DLD1 (cell line): ENCODE results near the gene CNNM3.
"Not testable (repeated sequence)": the region's sequence is repeated elsewhere in the genome, so short reads cannot be mapped to it uniquely, and the experiment has no call there.

ENCODE experiments used
- in situ Hi-C: cut with HindIII; loops from 2 replicates; pipeline ENCODE4 v1.10.0; 2017; ENCODE audit warnings: low sequenced_read_pairs

The CNNM3 gene

DNA sequence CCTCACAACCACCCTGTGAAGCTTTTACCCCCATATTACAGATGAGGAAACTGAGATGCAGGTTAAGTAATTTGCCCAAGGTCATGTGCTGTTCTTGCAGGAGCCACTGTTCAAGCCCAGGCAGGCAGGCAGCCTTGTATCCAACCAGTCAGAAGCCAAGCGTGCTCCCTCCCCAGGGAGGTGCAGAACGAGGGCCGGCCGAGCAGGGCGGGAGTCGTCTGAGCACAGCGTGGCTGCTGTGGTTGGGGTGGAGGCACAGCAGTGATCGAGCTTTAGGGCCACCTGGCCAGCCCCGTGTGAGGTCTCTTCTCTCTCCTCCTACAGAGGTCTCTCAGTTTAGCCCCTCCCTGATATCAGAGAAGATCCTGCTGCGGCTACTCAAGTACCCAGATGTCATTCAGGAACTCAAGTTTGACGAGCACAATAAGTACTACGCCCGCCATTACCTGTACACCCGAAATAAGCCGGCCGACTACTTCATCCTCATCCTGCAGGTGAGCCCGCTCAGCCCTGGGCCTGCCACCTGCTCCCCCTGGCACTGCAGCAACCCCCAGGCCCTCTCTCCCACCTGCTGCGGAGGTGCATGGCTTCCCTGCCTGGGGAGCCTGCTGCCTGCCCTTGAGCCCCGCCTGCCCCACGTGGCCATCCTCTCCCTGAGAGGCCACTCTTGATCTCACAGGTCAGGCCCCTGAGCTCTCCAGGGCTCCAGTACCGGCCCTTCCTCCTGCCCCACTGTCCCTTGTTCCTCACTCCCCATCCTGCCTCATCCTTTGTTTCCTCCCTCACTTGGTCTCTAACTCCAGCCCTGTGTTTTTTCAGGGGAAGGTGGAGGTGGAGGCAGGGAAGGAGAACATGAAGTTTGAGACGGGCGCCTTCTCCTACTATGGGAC lies 17.1 kb upstream of the CNNM3 start:
- in situ Hi-C loops = no loop called here

DNA sequence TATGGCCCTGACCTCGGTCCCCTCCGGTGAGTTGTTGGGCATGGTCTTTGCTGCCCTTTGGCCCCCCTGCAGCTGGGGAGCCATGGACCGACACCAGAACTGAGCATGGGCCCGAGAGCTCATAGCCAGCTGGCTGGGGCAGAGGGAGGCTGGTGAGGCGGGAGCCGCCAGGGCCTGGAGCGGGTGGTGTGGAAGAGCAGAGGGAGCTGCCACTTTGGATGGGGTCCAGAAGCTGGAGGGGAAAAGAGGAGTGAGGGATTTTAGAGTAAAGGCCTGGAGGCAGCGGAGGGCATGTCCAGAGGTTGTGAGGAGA lies 16.5 kb upstream of the CNNM3 start:
- in situ Hi-C loops = no loop called here

DNA sequence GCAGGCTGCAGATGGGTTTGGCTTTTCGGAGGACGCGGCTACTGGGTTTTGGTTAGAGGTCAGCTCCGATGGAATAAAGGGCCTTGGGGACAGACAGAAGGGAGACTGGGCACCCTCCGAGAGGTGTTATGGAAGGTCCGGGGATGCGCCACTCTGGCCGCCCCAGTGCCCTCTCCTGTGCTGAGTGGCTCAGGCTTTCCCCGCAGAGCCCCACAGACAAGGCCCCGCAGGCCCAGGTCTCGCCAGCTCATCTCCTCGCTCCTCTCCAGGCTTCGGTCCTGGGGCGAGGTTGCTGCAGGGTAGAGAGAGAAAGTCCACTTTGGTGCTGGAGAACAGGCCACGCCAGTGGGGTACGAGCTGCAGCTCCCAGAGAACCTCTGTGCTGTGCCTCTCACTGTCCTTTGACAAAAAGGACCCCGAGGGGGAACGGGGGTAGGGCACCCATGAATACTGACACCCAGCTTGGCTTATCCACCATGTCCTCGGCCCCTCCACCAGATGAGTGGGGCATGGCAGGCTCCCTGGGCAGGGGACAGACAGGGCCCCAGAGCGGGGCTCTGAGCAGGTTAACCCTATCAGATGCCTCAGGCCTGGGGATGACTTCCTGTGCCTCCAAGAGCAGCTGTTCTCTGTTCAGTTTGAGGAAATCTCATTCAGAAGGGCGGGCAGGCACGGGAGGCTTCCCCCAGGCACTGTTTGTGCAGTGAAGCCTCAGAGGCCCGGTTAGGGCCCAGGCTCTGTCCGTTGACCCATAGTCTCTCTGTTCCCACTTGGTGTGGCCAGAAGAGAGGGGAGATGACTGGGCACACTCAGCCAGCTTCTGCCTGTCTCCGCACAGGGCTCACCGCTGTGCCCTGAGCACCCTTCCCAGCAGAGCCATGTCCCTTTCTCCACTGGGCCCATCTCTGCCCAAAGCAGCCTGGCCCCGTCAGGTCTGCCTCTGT lies 15.7 kb upstream of the CNNM3 start:
- in situ Hi-C loops = no loop called here

DNA sequence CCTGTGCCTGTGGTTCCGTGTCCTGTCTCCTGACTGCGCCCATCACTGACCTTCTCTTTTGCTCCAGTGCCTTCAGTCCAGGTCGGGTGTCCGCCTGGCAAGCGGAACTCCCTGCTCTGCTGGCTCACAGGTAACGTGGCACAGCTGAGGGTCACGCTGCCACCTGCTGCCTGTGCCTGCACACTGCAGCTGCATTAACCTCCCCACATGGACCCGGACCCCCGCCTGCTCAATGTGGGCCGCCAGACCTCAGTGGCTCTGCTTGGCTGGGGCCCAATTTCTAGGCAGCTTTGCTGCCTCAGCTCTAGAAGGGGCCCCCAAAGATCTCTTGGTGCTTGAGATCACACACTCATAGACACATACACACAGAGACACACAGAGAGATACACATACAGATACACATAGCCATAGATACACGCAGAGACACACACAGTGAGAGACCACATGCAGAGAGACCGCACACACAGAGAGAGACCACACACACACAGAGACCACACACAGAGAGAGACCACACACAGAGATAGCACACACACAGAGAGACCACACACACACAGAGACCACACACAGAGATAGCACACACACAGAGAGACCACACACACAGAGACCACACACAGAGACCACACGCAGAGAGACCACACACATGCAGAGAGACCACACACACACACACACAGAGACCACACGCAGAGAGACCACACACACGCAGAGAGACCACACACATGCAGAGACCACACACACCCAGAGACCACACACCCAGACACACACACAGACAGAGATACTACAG lies 14.9 kb upstream of the CNNM3 start:
- in situ Hi-C loops = no loop called here

DNA sequence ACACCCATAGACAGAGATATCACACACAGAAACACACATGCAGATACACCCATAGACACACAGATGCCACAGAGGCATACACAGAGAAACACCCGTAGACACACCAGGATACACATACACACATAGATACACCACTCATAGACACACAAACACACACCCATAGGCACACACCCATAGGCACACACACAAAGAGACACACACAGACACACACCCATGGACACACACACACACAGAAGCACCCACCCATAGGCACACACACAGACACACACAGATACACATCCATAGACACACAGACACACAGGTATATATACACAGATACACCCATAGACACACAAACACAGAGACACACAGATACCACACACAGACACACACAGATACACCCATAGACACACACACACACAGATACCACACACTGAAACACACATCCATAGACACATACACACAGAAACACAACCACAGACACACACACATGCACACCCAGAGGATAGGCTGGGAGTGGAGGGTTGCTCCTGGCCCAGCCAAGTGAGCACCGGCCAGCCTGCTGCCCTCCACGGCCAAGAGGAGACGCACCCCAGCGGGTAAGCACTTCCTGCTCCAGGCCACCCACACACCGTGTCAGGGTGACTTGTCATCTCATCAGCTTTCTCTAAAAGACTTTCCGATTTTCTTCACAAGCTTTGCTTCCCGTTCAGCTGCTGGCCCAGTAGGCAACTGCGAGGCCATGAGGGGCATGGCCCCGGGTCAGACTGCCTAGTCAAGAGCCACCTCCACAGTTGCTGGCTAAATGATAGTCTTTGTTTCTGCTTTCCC lies 14.1 kb upstream of the CNNM3 start:
- in situ Hi-C loops = no loop called here

DNA sequence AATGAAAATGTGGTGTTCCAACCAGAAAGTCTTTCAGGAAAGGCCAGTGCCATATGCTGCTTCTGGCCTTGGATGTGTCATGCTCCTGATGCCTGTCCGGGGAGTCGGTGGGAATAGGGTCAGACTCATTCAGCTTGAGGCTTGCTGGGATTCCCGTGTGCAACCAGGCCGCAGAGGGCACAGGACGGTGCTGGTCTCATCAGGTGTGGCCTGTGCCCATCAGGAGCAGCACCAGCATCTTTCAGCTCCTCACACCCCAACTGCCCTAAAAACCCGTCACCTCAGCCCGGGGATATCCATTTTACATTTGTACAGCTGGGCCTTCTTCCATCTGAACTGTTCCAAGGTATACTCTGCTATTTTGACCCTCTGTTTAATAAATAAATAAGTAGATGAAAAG lies 13.3 kb upstream of the CNNM3 start:
- in situ Hi-C loops = no loop called here

DNA sequence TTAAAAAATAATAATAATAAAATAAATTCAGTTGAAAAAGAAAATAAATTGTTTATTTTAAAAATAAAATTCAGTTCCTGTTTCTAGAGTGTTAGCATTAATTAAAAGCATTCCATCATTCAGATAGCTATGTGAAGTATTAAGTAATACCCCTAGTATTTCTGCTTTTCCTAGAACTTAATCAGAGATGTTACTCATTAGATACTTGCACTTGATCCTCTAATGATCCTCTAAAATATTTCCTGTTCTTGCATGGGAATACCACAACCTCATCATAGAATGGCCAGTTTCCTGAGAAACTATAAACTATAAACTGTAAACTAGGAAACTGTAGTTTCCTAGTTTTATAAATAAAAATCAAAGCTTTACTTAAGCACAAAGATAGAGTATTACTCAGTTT lies 11.1 kb upstream of the CNNM3 start:
- in situ Hi-C loops = no loop called here

DNA sequence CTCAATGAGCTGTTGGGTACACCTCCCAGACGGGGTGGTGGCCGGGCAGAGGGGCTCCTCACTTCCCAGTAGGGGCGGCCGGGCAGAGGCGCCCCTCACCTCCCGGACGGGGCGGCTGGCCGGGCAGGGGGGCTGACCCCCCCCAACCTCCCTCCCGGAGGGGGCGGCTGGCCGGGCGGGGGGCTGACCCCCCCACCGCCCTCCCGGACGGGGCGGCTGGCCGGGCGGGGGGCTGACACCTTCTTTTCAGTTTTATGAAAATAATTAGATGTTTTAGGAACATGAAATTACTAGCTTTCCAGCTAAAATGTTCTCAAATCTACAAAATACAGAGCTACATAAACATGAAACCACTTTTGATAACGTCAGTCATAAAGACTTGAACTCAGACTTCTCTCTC lies 10.1 kb upstream of the CNNM3 start:
- in situ Hi-C loops = not testable (repeated sequence)

DNA sequence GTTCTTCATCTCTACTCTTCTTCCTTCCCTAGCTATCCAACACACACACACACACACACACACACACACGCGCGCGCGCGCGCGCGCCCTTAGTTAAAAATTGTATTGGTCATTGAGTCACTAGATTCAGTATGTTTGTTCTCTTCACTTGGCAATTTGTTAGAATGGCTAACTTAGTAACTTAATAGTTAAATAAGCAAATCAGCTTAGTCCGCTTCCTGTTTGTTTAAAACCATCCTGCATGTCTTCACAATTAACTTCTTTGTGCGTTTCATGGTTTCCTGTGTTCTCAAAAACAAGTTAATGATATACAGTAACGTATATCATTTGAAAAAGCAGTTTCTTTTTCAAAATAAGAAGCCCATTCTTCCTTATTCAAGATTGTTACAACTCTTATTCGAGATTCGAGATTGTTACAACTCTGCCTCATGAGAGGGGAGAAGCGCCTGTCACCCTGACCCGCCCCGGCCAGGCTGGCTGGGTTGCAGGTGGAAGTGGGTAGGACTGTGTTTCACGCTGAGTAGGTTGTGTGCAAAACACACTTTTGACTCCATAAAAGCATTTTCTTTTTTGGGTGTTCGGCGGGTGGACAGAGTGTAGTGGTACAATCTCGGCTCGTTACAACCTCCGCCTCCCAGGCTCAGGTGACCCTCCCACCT lies 9.5 kb upstream of the CNNM3 start:
- in situ Hi-C loops = no loop called here

DNA sequence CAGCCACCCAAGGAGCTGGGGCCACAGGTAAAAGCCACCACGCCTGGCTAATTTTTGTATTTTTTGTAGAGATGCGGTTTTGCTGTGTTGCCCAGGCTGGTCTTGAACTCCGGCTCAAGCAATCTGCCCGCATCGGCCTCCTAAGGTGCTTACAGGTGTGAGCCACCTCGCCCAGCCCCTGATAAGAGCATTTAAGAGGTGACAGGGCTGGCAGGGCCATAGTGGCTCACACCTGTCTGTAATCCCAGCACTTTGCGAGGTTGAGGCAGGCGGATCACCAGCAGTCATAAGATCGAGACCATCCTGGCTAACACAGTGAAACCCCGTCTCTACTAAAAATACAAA lies 9.0 kb upstream of the CNNM3 start:
- in situ Hi-C loops = no loop called here

DNA sequence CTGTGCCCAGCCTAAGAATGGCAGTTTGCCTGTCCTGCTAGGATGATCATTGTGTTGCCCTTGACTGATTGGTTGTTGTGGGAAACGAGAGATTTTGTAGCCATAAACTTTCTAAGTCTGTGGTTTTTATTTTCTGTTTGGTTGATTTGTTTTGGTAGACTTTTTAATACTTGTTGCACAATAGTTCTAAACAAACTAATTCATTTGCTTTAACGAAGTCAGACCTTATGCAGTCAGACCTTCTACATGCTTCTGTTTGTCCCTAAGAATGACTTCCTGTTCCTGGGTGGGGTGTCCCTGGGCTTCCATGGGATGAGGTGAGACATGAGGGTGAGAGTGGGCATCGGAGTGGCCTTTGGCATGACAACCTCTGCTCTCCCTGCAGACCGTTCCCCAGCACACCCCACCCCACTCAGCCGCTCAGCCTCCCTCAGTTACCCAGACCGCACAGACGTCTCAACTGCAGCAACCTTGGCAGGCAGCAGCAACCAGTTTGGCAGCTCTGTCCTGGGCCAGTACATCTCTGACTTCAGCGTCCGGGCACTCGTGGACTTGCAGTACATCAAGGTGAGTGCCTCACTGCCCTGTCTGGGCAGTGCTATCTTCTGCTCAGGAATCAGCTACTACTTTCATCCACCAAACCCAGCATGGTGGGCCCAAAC lies 7.8 kb upstream of the CNNM3 start:
- in situ Hi-C loops = no loop called here

DNA sequence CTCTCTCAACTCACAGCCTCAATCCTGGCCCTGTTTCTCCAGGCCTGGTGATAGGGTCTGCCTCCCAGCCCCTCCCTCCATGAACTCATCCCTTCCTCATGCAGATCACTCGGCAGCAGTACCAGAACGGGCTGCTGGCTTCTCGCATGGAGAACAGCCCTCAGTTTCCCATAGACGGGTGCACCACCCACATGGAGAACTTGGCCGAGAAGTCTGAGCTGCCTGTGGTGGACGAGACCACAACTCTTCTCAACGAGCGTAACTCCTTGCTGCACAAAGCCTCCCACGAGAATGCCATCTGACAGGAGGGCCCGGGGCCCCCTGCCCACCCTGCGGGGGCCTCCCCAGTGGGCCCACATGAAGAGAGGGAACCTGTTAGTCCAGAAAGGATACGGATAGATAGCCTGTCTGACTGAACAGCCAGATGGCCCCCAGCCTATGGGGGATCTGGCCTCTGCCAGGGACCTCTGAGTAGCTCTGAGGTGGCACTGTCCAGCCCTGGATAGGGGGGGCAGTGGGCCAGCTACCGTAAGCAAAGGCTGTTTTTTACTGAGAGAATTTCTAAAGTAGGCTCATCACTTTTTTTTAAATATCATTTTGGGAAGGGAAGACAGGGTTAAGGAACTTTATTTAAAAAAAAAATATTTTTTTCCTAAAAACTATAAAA lies 6.7 kb upstream of the CNNM3 start:
- in situ Hi-C loops = no loop called here

DNA sequence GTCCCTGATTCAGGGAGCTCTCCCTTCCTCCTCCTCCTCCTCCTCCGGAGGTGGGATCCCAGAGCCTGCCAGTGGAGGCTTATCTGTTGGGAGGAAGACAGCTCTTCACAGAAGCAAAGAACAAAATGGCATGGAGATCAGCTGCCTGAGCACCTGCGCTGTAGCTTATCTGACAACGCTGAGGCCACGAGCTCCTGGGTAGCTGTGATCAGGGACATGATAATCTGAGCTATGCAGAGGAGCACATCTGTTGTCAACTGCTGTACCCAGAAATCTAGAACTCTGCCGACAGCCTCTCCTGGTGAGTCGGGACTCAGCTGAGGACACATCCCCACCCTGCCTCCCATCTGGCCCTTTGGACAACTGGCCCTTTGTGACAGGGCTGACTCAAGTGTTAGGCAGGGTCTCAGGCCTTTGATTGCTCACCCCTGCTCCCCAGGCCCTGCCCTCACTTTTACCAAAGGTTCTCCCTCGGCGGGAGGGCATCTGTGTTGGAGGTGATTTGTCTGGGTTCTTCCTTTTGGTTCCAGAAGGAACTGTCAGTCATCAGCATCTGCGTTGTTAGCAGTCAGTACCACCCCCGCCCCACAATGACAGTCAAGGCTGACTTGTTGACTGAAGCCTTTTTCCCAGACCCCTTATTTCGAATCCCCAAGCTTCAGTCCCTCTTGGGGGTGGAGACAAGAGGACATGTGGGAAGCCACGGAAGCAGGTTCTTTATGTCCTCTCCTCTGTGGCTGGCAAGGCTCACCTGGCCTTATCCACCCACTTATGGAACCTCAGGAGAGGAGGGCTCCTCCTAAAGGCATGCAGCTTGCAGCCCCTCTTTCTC lies 5.9 kb upstream of the CNNM3 start:
- in situ Hi-C loops = loop anchor here (5.0 to 10.0 kb wide), 2 partner anchors 53 to 215 kb away; no protein-coding TSS in a partner anchor

DNA sequence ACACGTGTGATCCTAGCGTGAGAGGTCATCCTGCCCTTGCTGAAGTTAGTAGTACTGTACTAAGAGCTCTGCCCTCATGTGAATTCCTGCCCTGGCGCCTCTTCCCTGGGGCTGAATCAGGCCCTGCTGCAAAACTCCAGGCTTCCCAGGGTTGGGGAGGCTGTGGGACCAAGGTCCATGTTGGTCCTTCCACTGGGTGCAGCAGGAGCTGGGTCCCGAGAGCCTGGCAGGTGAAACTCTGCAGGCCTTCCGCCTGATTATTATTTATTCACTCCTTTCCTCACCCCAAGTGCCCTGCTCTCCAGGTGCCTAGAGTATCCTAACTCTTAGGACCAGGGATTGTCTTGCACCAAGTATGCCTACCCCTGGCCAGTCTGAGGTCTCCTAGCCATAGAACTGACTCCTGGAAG lies 5.3 kb upstream of the CNNM3 start:
- in situ Hi-C loops = loop anchor here (5.0 to 10.0 kb wide), 2 partner anchors 53 to 216 kb away; no protein-coding TSS in a partner anchor

DNA sequence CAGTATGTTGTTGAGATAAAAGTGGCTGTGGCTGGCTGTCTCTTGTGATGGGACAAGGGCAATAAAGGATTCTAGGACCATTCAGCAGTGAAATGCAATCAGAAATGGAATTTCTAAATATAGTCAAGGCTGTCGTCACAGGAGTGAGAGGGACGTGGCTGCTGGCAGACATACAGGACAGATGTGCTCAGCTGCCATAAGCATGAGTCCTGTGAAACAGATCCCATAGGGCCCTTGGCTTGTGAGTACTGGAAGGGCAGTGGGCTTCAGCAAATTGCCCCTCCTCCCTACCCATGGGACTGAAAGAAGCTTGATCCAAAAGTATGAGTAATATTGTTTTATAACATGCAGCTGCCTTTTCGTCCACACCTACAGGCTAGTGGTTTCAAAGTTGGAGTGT lies 4.2 kb upstream of the CNNM3 start:
- in situ Hi-C loops = loop anchor here (5.0 to 10.0 kb wide), 2 partner anchors 55 to 217 kb away; no protein-coding TSS in a partner anchor

DNA sequence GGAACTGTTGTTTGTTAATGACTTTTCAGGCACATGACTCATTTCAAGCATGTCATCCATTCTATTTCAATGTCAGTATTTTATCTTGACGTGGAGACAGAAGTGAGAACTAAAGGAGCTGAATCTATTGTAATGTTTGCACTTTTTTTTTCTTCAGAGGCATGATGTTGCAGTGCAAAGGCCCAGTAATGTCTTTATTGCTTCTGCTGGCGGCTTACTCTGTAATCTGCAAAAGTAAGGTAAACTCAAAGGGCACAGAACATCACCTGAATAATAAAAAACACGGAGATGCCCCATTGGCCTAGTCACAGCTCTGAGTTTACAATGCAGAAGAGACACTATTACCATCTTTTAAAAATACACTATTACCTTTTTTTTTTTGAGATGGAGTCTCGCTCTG lies 2.4 kb upstream of the CNNM3 start:
- in situ Hi-C loops = loop anchor here (5.0 to 10.0 kb wide), 2 partner anchors 56 to 219 kb away; no protein-coding TSS in a partner anchor

DNA sequence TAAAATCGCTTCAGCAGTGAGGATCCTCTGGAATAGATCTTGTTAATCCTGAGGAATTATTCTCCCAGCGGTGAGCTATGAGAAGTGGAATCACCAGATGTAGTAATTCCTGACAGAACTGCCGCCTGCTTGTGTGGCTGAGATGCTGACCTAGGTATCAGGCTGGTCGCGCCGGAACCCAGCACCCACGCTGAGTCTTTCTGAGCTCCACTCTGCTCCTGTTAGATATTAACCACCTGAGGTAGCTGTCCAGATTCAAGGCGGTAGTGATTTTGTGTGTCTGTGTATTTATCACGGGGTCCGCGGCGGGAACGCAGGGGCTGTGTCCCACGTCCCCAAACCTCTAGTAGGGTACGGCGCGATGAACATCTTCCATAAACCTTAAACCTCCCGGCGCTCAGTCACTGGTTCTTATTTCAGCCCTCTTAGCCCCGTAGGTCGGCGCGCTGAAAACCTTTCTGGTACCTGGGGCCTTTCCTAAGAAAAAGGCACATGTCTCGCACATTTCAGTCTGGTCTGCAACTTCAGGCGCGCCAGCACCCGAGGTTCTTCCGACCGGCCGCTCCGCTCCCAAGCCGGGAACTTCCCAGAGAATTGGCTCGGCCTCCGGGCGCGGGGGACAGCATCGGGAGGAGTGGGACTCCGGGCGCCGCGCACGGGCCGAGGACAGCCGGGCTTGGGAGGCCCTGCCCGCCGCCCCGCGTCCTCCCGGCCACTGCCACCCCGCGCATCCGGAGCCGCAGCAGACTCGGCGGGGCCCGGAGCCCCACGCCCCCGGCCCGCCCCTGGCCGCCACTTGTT lies 542 bp upstream of the CNNM3 start:
- in situ Hi-C loops = loop anchor here (10.0 kb wide), 1 partner anchor 221 kb away; no protein-coding TSS in a partner anchor
